ENCODE measurements around the gene ZNF26.
"Not testable (repeated sequence)": the region's sequence is repeated elsewhere in the genome, so short reads cannot be mapped to it uniquely, and the experiment has no call there.

ZNF26 gene

GRCh38 chr12:132955094-132956010 is 30.8 kb upstream of the ZNF26 start:
- DNase-seq: peak; percentile 45

- peak; percentile 89 for DNase-seq
Observed at GRCh38 chr12:132956011-132956788, 30.0 kb upstream of the ZNF26 start, which contains the start of gene ZNF605. ZNF605 (minus strand) TSS chr12:132956306; CDS start chr12:132945635, 10,671 bp downstream.

GRCh38 chr12:132961790-132962189 is 24.4 kb upstream of the ZNF26 start:
- DNase-seq: not testable (repeated sequence)

- not testable (repeated sequence) for DNase-seq
Observed at GRCh38 chr12:132963947-132964346, 22.2 kb upstream of the ZNF26 start.

- DNase-seq: no peak
Observed at GRCh38 chr12:132965796-132966195, 20.4 kb upstream of the ZNF26 start.

GRCh38 chr12:132966676-132967415 is 19.3 kb upstream of the ZNF26 start:
- DNase-seq: no peak

- DNase-seq: no peak
Observed at GRCh38 chr12:132967736-132968135, 18.4 kb upstream of the ZNF26 start.

GRCh38 chr12:132972374-132972773 is 13.8 kb upstream of the ZNF26 start:
- no peak for DNase-seq

- DNase-seq: peak; percentile 0
Observed at GRCh38 chr12:132976870-132977269, 9.3 kb upstream of the ZNF26 start.

- no peak for DNase-seq
Observed at GRCh38 chr12:132986885-132987225, 688 bp downstream of the ZNF26 start.

- no peak for DNase-seq
Observed at GRCh38 chr12:132998741-132999140, 12.6 kb downstream of the ZNF26 start.

GRCh38 chr12:133010657-133011297 is 24.6 kb downstream of the ZNF26 start:
- no peak for DNase-seq

- no peak for DNase-seq
Observed at GRCh38 chr12:133023566-133023965, 37.4 kb downstream of the ZNF26 start.

- DNase-seq: no peak
Observed at GRCh38 chr12:133026996-133027395, 40.8 kb downstream of the ZNF26 start.

- peak; percentile 97 for DNase-seq
Observed at GRCh38 chr12:133037207-133038005, 51.2 kb downstream of the ZNF26 start, which contains the start of gene ZNF84. ZNF84 (plus strand) TSS chr12:133037509; CDS start chr12:133041468, 3,959 bp downstream.

GRCh38 chr12:133038118-133038709 is 52.0 kb downstream of the ZNF26 start:
- DNase-seq: no peak

- no peak for DNase-seq
Observed at GRCh38 chr12:133046698-133047097, 60.5 kb downstream of the ZNF26 start.

GRCh38 chr12:133057446-133057845 is 71.3 kb downstream of the ZNF26 start:
- DNase-seq: no peak

- DNase-seq: no peak
Observed at GRCh38 chr12:133058203-133059113, 72.3 kb downstream of the ZNF26 start.

- DNase-seq: no peak
Observed at GRCh38 chr12:133061954-133062353, 75.8 kb downstream of the ZNF26 start.

Measured in NCI-H1092 (cell line).